WTC11 (cell line): ENCODE measurements around the gene AGAP1.

Source experiments
- FOXJ3 ChIP-seq: sonication (generic); formaldehyde crosslinking; IDR thresholded peaks from 2 replicates; pipeline ENCODE4 v1.9.0; 2021; ENCODE audit warnings: missing genetic modification reagents, mild to moderate bottlenecking, borderline replicate concordance
- JUN ChIP-seq: sonication (generic); formaldehyde crosslinking; IDR thresholded peaks from 2 replicates; pipeline ENCODE4 v1.8.0; 2023; ENCODE audit warnings: mild to moderate bottlenecking, missing genetic modification reagents
- TCF7 ChIP-seq: sonication (generic); formaldehyde crosslinking; IDR thresholded peaks from 2 replicates; pipeline ENCODE4 v1.8.0; 2022; ENCODE audit warnings: mild to moderate bottlenecking, low read depth, missing genetic modification reagents, moderate library complexity
- ZNF263 ChIP-seq: sonication (generic); formaldehyde crosslinking; IDR thresholded peaks from 2 replicates; pipeline ENCODE4 v1.8.1; 2022; ENCODE audit warnings: low read depth, mild to moderate bottlenecking, moderate library complexity, missing genetic modification reagents
- TF ChIP-seq, protein P1 (sequence below): fragments of 200-600 bp; IDR thresholded peaks from 2 replicates; pipeline ENCODE4 v1.8.0; 2022; ENCODE audit warnings: antibody characterized with exemption
- TF ChIP-seq, protein P2 (sequence below): sonication (generic); formaldehyde crosslinking; IDR thresholded peaks from 2 replicates; pipeline ENCODE4 v1.8.0; 2022; ENCODE audit warnings: mild to moderate bottlenecking, missing genetic modification reagents
- TF ChIP-seq, protein P3 (sequence below): sonication (generic); formaldehyde crosslinking; IDR thresholded peaks from 2 replicates; pipeline ENCODE4 v1.8.1; 2022; ENCODE audit warnings: low read depth, missing genetic modification reagents, borderline replicate concordance
- TF ChIP-seq, protein P4 (sequence below): fragments of 250-450 bp; sonication (Bioruptor Pico); IDR thresholded peaks from 2 replicates; pipeline ENCODE4 v1.9.0; 2021; ENCODE audit warnings: mild to moderate bottlenecking
- TF ChIP-seq, protein P5 (sequence below): sonication (generic); formaldehyde crosslinking; IDR thresholded peaks from 2 replicates; pipeline ENCODE4 v1.8.1; 2023; ENCODE audit warnings: mild to moderate bottlenecking, moderate library complexity, missing genetic modification reagents

DNA sequence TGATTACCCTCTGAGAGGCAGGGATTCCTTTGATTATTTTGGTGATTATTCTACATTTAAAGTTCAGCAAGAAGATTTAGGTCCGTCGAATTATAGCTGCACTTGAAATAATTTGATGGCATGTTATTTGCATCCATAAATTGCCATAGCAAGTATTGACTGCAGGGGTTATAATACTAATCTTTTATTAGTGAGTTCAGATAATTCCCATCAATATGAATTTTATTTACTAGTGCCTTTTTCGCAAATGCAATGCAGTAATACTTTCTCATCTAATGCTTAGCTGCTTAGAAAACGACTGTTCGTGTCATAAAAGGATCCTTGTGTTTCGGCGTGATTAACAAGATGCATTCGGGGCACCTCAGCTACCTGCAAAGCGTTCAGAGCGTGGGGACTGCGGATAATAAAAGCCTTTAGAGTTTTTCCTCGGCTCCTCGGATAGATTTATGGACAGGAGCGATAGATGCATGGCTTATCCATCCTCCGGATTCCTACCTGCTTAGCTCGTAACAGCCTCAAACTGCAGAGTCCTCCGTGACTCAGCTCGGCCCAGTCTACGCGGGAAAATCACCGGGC is 676.8 kb downstream of the AGAP1 start:
- TF ChIP-seq, protein P1, sequence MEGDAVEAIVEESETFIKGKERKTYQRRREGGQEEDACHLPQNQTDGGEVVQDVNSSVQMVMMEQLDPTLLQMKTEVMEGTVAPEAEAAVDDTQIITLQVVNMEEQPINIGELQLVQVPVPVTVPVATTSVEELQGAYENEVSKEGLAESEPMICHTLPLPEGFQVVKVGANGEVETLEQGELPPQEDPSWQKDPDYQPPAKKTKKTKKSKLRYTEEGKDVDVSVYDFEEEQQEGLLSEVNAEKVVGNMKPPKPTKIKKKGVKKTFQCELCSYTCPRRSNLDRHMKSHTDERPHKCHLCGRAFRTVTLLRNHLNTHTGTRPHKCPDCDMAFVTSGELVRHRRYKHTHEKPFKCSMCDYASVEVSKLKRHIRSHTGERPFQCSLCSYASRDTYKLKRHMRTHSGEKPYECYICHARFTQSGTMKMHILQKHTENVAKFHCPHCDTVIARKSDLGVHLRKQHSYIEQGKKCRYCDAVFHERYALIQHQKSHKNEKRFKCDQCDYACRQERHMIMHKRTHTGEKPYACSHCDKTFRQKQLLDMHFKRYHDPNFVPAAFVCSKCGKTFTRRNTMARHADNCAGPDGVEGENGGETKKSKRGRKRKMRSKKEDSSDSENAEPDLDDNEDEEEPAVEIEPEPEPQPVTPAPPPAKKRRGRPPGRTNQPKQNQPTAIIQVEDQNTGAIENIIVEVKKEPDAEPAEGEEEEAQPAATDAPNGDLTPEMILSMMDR = no peak
- TF ChIP-seq TCF7 (CRISPR knock-in tag) (no peak), JUN (no peak), FOXJ3 (CRISPR knock-in tag) (no peak), ZNF263 (CRISPR knock-in tag) (no peak)
- TF ChIP-seq, protein P2, sequence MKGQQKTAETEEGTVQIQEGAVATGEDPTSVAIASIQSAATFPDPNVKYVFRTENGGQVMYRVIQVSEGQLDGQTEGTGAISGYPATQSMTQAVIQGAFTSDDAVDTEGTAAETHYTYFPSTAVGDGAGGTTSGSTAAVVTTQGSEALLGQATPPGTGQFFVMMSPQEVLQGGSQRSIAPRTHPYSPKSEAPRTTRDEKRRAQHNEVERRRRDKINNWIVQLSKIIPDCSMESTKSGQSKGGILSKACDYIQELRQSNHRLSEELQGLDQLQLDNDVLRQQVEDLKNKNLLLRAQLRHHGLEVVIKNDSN (CRISPR knock-in tag) = no peak
- TF ChIP-seq, protein P3, sequence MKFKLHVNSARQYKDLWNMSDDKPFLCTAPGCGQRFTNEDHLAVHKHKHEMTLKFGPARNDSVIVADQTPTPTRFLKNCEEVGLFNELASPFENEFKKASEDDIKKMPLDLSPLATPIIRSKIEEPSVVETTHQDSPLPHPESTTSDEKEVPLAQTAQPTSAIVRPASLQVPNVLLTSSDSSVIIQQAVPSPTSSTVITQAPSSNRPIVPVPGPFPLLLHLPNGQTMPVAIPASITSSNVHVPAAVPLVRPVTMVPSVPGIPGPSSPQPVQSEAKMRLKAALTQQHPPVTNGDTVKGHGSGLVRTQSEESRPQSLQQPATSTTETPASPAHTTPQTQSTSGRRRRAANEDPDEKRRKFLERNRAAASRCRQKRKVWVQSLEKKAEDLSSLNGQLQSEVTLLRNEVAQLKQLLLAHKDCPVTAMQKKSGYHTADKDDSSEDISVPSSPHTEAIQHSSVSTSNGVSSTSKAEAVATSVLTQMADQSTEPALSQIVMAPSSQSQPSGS = no peak
- TF ChIP-seq, protein P4, sequence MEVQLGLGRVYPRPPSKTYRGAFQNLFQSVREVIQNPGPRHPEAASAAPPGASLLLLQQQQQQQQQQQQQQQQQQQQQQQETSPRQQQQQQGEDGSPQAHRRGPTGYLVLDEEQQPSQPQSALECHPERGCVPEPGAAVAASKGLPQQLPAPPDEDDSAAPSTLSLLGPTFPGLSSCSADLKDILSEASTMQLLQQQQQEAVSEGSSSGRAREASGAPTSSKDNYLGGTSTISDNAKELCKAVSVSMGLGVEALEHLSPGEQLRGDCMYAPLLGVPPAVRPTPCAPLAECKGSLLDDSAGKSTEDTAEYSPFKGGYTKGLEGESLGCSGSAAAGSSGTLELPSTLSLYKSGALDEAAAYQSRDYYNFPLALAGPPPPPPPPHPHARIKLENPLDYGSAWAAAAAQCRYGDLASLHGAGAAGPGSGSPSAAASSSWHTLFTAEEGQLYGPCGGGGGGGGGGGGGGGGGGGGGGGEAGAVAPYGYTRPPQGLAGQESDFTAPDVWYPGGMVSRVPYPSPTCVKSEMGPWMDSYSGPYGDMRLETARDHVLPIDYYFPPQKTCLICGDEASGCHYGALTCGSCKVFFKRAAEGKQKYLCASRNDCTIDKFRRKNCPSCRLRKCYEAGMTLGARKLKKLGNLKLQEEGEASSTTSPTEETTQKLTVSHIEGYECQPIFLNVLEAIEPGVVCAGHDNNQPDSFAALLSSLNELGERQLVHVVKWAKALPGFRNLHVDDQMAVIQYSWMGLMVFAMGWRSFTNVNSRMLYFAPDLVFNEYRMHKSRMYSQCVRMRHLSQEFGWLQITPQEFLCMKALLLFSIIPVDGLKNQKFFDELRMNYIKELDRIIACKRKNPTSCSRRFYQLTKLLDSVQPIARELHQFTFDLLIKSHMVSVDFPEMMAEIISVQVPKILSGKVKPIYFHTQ (CRISPR knock-in tag) = no peak
- TF ChIP-seq, protein P5, sequence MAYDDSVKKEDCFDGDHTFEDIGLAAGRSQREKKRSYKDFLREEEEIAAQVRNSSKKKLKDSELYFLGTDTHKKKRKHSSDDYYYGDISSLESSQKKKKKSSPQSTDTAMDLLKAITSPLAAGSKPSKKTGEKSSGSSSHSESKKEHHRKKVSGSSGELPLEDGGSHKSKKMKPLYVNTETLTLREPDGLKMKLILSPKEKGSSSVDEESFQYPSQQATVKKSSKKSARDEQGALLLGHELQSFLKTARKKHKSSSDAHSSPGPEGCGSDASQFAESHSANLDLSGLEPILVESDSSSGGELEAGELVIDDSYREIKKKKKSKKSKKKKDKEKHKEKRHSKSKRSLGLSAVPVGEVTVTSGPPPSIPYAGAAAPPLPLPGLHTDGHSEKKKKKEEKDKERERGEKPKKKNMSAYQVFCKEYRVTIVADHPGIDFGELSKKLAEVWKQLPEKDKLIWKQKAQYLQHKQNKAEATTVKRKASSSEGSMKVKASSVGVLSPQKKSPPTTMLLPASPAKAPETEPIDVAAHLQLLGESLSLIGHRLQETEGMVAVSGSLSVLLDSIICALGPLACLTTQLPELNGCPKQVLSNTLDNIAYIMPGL (CRISPR knock-in tag) = no peak
